Measurements from ENCODE around the gene TCTN1. TPM values are rescaled to one million over a fixed set of nuclear protein-coding genes. Genes with fewer than 3 reads are reported as not detected.

TCTN1 gene
- total and polyA plus RNA-seq, 11 donors: 12.6 to 27.7 (median 19.0) TPM

DNA sequence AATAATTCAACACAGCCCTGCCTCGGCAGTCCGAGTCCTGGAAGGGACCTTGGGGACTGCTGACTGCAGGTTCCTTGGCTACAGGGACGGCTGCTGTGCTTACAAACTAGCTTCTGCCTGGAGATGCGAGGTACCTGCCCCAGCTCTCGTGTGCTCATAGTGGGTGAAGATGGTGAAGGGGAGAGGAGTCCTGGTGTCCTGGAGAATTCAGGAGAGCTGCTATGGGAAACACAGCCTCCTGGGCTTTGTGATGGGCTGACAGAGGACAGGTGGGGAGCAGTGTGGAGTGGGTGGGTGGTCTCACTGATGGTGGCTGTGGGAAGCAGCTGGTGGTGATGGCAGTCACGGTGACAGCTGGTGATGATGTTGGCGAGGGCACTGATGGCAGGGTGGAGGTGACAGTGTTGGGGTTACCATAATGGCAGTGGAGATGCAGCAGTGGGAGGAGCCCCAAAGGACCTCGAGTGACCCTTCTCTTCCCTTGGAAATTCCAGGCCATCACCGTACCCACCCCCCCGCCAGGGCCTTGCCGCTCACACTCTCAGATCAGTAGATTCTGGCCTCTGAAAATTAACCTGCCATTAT is 42.2 kb downstream of the TCTN1 start:
- Histone ChIP-seq H3K27me3 (no peaks in the 10 kb centered on the region), H3K27ac (no peak overlapping the region), H3K4me1 (peaks cover 0 to 12% (median 0%) of the 10 kb centered on the region in 12 donors), H3K36me3 (peaks cover 0 to 58% (median 21%) of the 10 kb centered on the region in 9 donors), H3K9me3 (no peaks in the 10 kb centered on the region), H3K4me3 (no peak overlapping the region)
- no peak for DNase-seq
- TF ChIP-seq, protein P1, sequence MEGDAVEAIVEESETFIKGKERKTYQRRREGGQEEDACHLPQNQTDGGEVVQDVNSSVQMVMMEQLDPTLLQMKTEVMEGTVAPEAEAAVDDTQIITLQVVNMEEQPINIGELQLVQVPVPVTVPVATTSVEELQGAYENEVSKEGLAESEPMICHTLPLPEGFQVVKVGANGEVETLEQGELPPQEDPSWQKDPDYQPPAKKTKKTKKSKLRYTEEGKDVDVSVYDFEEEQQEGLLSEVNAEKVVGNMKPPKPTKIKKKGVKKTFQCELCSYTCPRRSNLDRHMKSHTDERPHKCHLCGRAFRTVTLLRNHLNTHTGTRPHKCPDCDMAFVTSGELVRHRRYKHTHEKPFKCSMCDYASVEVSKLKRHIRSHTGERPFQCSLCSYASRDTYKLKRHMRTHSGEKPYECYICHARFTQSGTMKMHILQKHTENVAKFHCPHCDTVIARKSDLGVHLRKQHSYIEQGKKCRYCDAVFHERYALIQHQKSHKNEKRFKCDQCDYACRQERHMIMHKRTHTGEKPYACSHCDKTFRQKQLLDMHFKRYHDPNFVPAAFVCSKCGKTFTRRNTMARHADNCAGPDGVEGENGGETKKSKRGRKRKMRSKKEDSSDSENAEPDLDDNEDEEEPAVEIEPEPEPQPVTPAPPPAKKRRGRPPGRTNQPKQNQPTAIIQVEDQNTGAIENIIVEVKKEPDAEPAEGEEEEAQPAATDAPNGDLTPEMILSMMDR (IDR thresholded peaks at IDR 0.05): no peak
- TF ChIP-seq POLR2A (IDR thresholded peaks at IDR 0.05): no peak
- no peak for ATAC-seq
- 88 to 94% (median 91%) methylated on average over 11 of the region's 11 CpGs for WGBS, 4 donors
- intact Hi-C loops (cut with DNase I): no loop called here

DNA sequence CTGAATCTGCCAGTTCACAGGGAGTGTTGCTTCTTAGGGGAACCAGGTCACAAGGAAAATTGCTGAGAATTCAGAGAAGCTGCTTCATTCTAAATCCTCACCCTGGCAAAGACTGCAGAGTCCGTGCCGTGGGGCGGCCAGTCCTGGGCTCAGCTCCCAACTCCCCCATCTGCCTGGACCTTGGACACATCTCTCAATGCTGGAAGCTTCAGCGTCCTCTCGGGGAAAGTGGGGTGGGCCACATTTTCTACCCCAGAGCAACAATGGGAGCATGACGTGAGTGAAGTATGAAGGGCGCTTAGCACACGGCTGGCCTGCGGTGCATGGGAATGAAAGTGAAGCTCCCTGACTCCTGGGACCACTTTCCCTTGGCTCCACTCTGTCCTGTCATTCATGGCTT is 43.8 kb downstream of the TCTN1 start:
- DNase-seq (no peak), ATAC-seq (no peak)
- no peaks in the 10 kb centered on the region for H3K9me3 ChIP-seq
- H3K4me3 ChIP-seq: no peak overlapping the region
- H3K36me3 ChIP-seq: peaks cover 0 to 42% (median 15%) of the 10 kb centered on the region in 9 donors
- H3K4me1 ChIP-seq: peaks cover 0 to 15% (median 2%) of the 10 kb centered on the region in 12 donors
- no peaks in the 10 kb centered on the region for H3K27me3 ChIP-seq
- H3K27ac ChIP-seq: no peak overlapping the region
- TF ChIP-seq POLR2A (IDR thresholded peaks at IDR 0.05): no peak
- TF ChIP-seq, protein P1 (IDR thresholded peaks at IDR 0.05): no peak
- WGBS, 4 donors: 47 to 88% (median 79%) methylated on average over 8 to 9 of the region's 9 CpGs
- intact Hi-C loops (cut with DNase I): no loop called here

DNA sequence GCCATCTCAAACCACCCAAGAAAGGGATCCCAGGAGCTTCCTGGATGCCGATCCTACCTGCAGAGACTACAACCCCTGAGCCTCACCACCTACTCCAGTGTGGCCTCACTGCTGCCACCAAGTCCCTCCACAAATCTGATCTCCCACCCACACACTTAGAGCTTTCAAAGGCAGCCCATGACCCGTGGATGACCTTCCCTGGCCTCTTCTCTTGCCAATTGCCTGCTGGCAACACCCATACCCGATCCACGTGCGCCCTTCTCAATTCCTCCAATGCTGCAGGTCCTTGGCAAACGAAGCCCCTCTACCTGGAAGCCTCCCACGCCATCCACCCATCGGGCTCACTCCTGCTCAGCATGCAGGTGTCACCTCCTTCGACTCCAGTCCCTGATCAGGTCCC is 44.3 kb downstream of the TCTN1 start:
- no peak for ATAC-seq
- 80 to 87% (median 85%) methylated on average over 9 of the region's 9 CpGs for WGBS, 4 donors
- Histone ChIP-seq H3K9me3 (no peaks in the 10 kb centered on the region), H3K27me3 (no peaks in the 10 kb centered on the region), H3K4me1 (peaks cover 0 to 15% (median 2%) of the 10 kb centered on the region in 12 donors), H3K4me3 (no peak overlapping the region), H3K36me3 (peaks cover 0 to 37% (median 15%) of the 10 kb centered on the region in 9 donors), H3K27ac (no peak overlapping the region)
- DNase-seq: no peak
- intact Hi-C loops (cut with DNase I): no loop called here
- TF ChIP-seq POLR2A (IDR thresholded peaks at IDR 0.05): no peak
- TF ChIP-seq, protein P1 (IDR thresholded peaks at IDR 0.05): no peak

DNA sequence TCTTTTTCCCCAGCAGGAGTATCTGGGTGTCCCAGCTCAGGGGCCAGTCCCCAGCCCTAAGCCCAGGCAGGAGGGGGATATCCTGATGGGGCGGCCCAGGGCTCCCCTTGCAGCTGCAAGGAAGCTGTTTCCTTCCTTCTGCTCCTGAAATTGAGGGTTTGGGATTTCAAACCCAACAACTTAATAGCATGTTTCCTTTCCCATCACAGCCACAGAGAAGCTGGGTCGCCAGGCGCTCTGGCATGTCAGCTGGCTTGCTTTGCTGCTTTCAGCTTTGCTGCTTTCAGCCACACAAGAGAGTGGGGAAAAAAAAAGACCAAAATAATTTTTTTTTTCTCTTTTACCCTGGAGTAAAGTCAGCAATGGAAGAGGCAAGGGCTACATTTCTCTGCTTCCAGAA is 44.9 kb downstream of the TCTN1 start:
- H3K9me3 ChIP-seq: peaks cover 0 to 1% (median 0%) of the 10 kb centered on the region in 12 donors
- no peaks in the 10 kb centered on the region for H3K27me3 ChIP-seq
- intact Hi-C loops (cut with DNase I): no loop called here
- no peak for TF ChIP-seq POLR2A (IDR thresholded peaks at IDR 0.05)
- TF ChIP-seq, protein P1 (IDR thresholded peaks at IDR 0.05): no peak
- no peak for DNase-seq
- no peak for ATAC-seq
- peaks cover 0 to 37% (median 14%) of the 10 kb centered on the region in 9 donors for H3K36me3 ChIP-seq
- 79 to 92% (median 83%) methylated on average over 3 of the region's 3 CpGs for WGBS, 4 donors
- H3K27ac ChIP-seq: no peak overlapping the region
- no peak overlapping the region for H3K4me3 ChIP-seq
- H3K4me1 ChIP-seq: peaks cover 0 to 15% (median 2%) of the 10 kb centered on the region in 12 donors
